Thoracic aorta (tissue), 2 donors: Measurements from ENCODE around the gene SPAAR. TPM values are rescaled to one million over a fixed set of nuclear protein-coding genes. Genes with fewer than 3 reads are reported as not detected.

Experiments
- ATAC-seq: fragments of 150-250 bp; one replicate; pipeline ENCODE4 v1.8.0; 2017; ENCODE audit warnings: low read depth; ENCODE audit not compliant: insufficient number of reproducible peaks, low FRiP score
- DNase-seq: peaks from one replicate; pipeline ENCODE4 v3.0.0-alpha.2; 2020; ENCODE audit warnings: low spot score
- H3K27ac ChIP-seq, 2 donors: fragments of 200-600 bp; sonication (generic); 1 replicate in 1 of 2; 2 replicates in 1 of 2; pipeline ENCODE4 v1.5.1; 2016; ENCODE audit warnings: mild to moderate bottlenecking in 2 of 2, moderate library complexity in 2 of 2
- H3K27me3 ChIP-seq: fragments of 200-600 bp; sonication (generic); replicated peaks from 2 replicates; pipeline ENCODE4 v1.6.0; 2016; ENCODE audit warnings: mild to moderate bottlenecking; ENCODE audit not compliant: insufficient read depth
- H3K36me3 ChIP-seq: fragments of 200-600 bp; sonication (generic); one replicate; pipeline ENCODE4 v1.5.1; 2016
- H3K4me1 ChIP-seq, 2 donors: fragments of 200-600 bp; sonication (generic); 1 replicate in 1 of 2; 2 replicates in 1 of 2; pipeline versions ENCODE4 v1.5.1 to v1.6.0; 2016; ENCODE audit warnings: low read depth in 2 of 2, mild to moderate bottlenecking in 1 of 2; ENCODE audit not compliant: control insufficient read depth in 1 of 2
- H3K4me3 ChIP-seq: fragments of 200-600 bp; sonication (generic); 2 replicates; pipeline ENCODE4 v1.5.1; 2016; ENCODE audit warnings: mild to moderate bottlenecking
- H3K9me3 ChIP-seq: fragments of 200-600 bp; sonication (generic); 2 replicates; pipeline ENCODE4 v1.5.1; 2016
- total RNA-seq, 2 donors: library from RNA; depleted of rRNA; stranded (reverse); fragments of >200 nt; gene quantifications; one replicate each; pipeline versions ENCODE4 v1.1.0 to v1.2.3, GENCODE V29; 2016
- TF ChIP-seq, protein P1 (sequence below): fragments of 200-600 bp; sonication (generic); IDR thresholded peaks from one replicate; pipeline ENCODE4 v1.5.1; 2019; ENCODE audit warnings: antibody characterized with exemption

SPAAR gene, protein sequence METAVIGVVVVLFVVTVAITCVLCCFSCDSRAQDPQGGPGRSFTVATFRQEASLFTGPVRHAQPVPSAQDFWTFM
- total RNA-seq = 1 to 10 TPM; 3.2 to 4.9 TPM

DNA sequence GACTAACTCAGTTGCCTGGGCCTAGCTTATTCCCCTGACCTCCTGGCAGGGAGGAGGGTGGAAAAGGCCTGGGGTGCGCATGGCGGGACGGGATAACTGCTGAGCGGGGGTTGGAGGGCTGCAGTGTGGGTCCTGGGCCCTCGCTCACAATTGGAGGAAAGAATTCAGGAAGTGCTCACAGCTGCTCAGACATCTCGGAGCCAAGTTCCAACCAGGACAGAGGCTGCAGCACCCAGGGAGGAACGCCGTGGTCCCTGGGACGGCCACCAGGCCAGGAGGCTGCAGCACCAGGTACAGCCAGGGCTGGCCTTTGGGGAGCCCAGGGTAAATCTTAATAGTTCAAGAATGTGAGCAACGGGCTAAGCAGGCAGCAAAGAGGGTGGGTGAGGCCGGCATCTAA lies at the start of gene SPAAR:
TSS of gene SPAAR (plus strand) at position 217 of the 400 bp plus-strand sequence. CDS start 974 bp downstream, outside the sequence.
- ATAC-seq = no peak

GRCh38 chr9:35859990-35860339 lies 49.3 kb upstream of the SPAAR start:
- Histone ChIP-seq H3K27ac (no peak overlapping the region), H3K9me3 (no peaks in the 10 kb centered on the region), H3K36me3 (no peaks in the 10 kb centered on the region), H3K4me3 (no peak overlapping the region), H3K4me1 (no peaks in the 10 kb centered on the region), H3K27me3 (no peaks in the 10 kb centered on the region)
- TF ChIP-seq, protein P1, sequence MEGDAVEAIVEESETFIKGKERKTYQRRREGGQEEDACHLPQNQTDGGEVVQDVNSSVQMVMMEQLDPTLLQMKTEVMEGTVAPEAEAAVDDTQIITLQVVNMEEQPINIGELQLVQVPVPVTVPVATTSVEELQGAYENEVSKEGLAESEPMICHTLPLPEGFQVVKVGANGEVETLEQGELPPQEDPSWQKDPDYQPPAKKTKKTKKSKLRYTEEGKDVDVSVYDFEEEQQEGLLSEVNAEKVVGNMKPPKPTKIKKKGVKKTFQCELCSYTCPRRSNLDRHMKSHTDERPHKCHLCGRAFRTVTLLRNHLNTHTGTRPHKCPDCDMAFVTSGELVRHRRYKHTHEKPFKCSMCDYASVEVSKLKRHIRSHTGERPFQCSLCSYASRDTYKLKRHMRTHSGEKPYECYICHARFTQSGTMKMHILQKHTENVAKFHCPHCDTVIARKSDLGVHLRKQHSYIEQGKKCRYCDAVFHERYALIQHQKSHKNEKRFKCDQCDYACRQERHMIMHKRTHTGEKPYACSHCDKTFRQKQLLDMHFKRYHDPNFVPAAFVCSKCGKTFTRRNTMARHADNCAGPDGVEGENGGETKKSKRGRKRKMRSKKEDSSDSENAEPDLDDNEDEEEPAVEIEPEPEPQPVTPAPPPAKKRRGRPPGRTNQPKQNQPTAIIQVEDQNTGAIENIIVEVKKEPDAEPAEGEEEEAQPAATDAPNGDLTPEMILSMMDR = no peak
- ATAC-seq (no peak), DNase-seq (no peak)

More for the DNA sequence above, at the start of gene SPAAR:
- no peak for DNase-seq
- peak within 1 kb of the TSS; percentile 51 for H3K4me3 ChIP-seq
- no peaks in the 10 kb centered on the region for H3K9me3 ChIP-seq
- TF ChIP-seq, protein P1 = no peak
- no peaks in the 10 kb centered on the region for H3K27me3 ChIP-seq
- no peaks in the 10 kb centered on the region for H3K36me3 ChIP-seq
- peak within 1 kb of the TSS; percentile 99 to 100 for H3K27ac ChIP-seq
- H3K4me1 ChIP-seq = peaks cover 66 to 93% of the 10 kb centered on the region in 2 donors

DNA sequence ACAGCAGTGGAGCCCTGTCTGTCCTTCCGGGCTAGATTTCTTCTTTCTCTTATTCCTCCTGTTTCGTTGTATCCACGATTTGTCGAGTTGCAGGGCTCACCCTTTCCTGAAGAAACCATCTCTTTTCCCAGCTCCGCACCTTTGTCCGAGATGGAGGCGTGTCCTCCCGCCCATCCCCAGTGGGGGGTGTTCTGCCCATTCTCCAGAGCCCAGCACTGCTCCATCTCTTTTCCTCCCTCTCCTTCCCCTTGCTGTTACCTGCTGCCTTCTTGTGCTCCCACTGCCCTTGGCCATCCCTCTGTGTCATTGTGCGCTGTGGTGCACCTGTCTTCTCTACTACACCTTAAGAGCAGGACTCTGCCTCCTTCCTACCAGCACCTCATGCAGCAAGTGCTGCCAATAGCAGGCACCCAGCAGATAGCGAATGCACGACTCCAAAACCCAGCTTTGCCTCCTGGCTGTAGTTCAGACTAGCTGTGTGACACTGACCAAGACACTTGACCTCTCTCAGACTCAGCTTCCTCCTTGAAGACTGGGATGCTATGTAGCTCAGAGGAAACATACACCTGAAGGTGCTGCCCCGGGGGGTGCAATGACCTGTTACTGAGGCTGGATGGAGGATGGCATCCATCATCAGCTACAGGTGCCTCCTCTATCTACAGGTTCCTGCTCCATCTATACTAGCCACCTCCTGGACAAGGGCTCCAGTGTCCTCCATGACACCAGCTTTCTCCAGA lies 48.0 kb upstream of the SPAAR start:
- no peaks in the 10 kb centered on the region for H3K36me3 ChIP-seq
- no peaks in the 10 kb centered on the region for H3K4me1 ChIP-seq
- no peak for DNase-seq
- no peak overlapping the region for H3K27ac ChIP-seq
- ATAC-seq = no peak
- no peaks in the 10 kb centered on the region for H3K9me3 ChIP-seq
- no peak overlapping the region for H3K4me3 ChIP-seq
- H3K27me3 ChIP-seq = peaks cover 1% of the 10 kb centered on the region
- TF ChIP-seq, protein P1 = no peak

DNA sequence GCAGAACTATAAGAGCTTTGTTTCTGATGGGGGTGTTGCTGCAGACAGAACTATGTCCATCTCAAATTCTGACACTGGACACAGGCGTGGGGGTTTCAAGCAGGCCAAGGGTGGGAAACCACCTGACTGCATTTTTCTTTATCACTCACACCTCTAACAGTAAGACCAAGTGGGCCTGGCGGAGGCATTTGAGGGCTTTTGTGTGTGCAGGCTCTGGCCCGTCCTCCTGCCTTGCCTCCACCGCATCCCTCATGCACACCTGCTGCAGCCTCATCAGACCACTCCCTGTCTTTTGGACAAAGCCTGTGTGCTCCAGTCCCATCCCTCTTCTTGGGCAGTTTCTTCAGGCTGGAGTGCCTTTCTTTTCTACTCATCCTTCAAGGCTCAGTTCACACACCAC lies 47.0 kb upstream of the SPAAR start:
- H3K9me3 ChIP-seq = no peaks in the 10 kb centered on the region
- H3K4me1 ChIP-seq = no peaks in the 10 kb centered on the region
- TF ChIP-seq, protein P1 = no peak
- H3K27ac ChIP-seq = no peak overlapping the region
- no peaks in the 10 kb centered on the region for H3K36me3 ChIP-seq
- ATAC-seq (no peak), DNase-seq (no peak)
- H3K27me3 ChIP-seq = peaks cover 4% of the 10 kb centered on the region
- H3K4me3 ChIP-seq = no peak overlapping the region

DNA sequence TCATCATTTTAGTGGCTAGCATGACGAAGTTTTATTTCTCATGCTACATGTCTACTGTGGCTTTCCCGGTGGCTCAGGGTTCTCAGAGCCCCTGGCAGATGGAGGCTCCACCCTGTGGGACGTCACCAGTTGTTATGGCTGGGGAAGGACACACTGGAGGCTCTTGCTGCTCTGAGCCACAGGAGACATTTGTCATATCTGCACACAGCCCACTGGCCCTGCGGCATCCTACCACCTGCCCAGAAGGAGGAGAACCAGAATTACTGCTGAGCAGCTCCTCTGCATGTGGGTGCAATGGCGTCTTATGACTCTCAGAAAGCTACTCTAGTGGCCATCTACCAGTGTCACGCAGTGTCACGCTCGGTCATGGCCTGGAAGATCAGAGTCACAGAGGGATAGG lies 45.7 kb upstream of the SPAAR start:
- ATAC-seq = no peak

More for the DNA sequence above, 45.7 kb upstream of the SPAAR start:
- TF ChIP-seq, protein P1 = no peak
- Histone ChIP-seq H3K4me1 (no peaks in the 10 kb centered on the region), H3K36me3 (no peaks in the 10 kb centered on the region), H3K4me3 (no peak overlapping the region), H3K27me3 (peaks cover 4% of the 10 kb centered on the region), H3K9me3 (no peaks in the 10 kb centered on the region), H3K27ac (no peak overlapping the region)
- DNase-seq = no peak
